ENCODE data around the gene ZNF524.

The ZNF524 gene

GRCh38 chr19:55617426-55617825, 17.3 kb downstream of the ZNF524 start:
- peak overlapping the region; percentile 43 for H3K27ac ChIP-seq
- DNase-seq (ENCODE audit: low read depth, low spot score), result no peak

GRCh38 chr19:55618426-55618825, 18.3 kb downstream of the ZNF524 start:
- no peak overlapping the region for H3K27ac ChIP-seq
- DNase-seq (ENCODE audit: low read depth, low spot score), result no peak

- no peak for DNase-seq (ENCODE audit: low read depth, low spot score)
- H3K27ac ChIP-seq, result no peak overlapping the region
These were observed 19.2 kb downstream of the ZNF524 start for GRCh38 chr19:55619286-55619685.

GRCh38 chr19:55620410-55621204, 20.5 kb downstream of the ZNF524 start:
- no peak overlapping the region for H3K27ac ChIP-seq
- no peak for DNase-seq (ENCODE audit: low read depth, low spot score)

- no peak overlapping the region for H3K27ac ChIP-seq
- DNase-seq (ENCODE audit: low read depth, low spot score), result no peak
These were observed 21.2 kb downstream of the ZNF524 start for GRCh38 chr19:55621205-55621672.

GRCh38 chr19:55621673-55622231, 21.7 kb downstream of the ZNF524 start:
- H3K27ac ChIP-seq, result no peak overlapping the region
- DNase-seq (ENCODE audit: low read depth, low spot score), result no peak

- H3K27ac ChIP-seq, result no peak overlapping the region
These were observed 22.3 kb downstream of the ZNF524 start for GRCh38 chr19:55622242-55622969.

GRCh38 chr19:55623130-55623529, 23.0 kb downstream of the ZNF524 start:
- no peak for DNase-seq (ENCODE audit: low read depth, low spot score)
- H3K27ac ChIP-seq, result no peak overlapping the region

More at GRCh38 chr19:55622242-55622969, 22.3 kb downstream of the ZNF524 start:
- DNase-seq (ENCODE audit: low read depth, low spot score), result no peak

GRCh38 chr19:55623561-55623960, 23.5 kb downstream of the ZNF524 start:
- DNase-seq (ENCODE audit: low read depth, low spot score), result no peak
- no peak overlapping the region for H3K27ac ChIP-seq

GRCh38 chr19:55624109-55625003, 24.3 kb downstream of the ZNF524 start, which contains the start of gene ZNF784:
Gene ZNF784, minus strand, starts transcription at chr19:55624566. Its CDS starts 5 bp downstream, at chr19:55624561.
- H3K27ac ChIP-seq, result peak within 1 kb of the TSS; percentile 81
- peak; percentile 41 for DNase-seq (ENCODE audit: low read depth, low spot score)

- DNase-seq (ENCODE audit: low read depth, low spot score), result no peak
- H3K27ac ChIP-seq, result peak overlapping the region; percentile 81
These were observed 24.9 kb downstream of the ZNF524 start for GRCh38 chr19:55625004-55625326.

- no peak overlapping the region for H3K27ac ChIP-seq
- no peak for DNase-seq (ENCODE audit: low read depth, low spot score)
These were observed 26.3 kb downstream of the ZNF524 start for GRCh38 chr19:55626350-55626749.

GRCh38 chr19:55632463-55632834, 32.4 kb downstream of the ZNF524 start:
- peak; percentile 84 for DNase-seq (ENCODE audit: low read depth, low spot score)
- H3K27ac ChIP-seq, result no peak overlapping the region

GRCh38 chr19:55633861-55634260, 33.8 kb downstream of the ZNF524 start:
- no peak overlapping the region for H3K27ac ChIP-seq
- DNase-seq (ENCODE audit: low read depth, low spot score), result no peak

- peak overlapping the region; percentile 72 for H3K27ac ChIP-seq
- DNase-seq (ENCODE audit: low read depth, low spot score), result no peak
These were observed 35.2 kb downstream of the ZNF524 start for GRCh38 chr19:55635334-55635717.

GRCh38 chr19:55635856-55636440, 35.9 kb downstream of the ZNF524 start:
- DNase-seq (ENCODE audit: low read depth, low spot score), result no peak
- peak overlapping the region; percentile 72 for H3K27ac ChIP-seq

- H3K27ac ChIP-seq, result no peak overlapping the region
- DNase-seq (ENCODE audit: low read depth, low spot score), result no peak
These were observed 36.6 kb downstream of the ZNF524 start for GRCh38 chr19:55636723-55637122.

GRCh38 chr19:55637534-55637933, 37.4 kb downstream of the ZNF524 start:
- no peak for DNase-seq (ENCODE audit: low read depth, low spot score)
- no peak overlapping the region for H3K27ac ChIP-seq

- H3K27ac ChIP-seq, result no peak overlapping the region
- no peak for DNase-seq (ENCODE audit: low read depth, low spot score)
These were observed 38.8 kb downstream of the ZNF524 start for GRCh38 chr19:55638864-55639359.
